ENCODE data around the gene HLA-B.
A peak's percentile ranks its signal among the peaks of the same experiment; 100 is the strongest.
"Not testable (repeated sequence)": the region's sequence is repeated elsewhere in the genome, so short reads cannot be mapped to it uniquely, and the experiment has no call there.

Gene HLA-B

DNA sequence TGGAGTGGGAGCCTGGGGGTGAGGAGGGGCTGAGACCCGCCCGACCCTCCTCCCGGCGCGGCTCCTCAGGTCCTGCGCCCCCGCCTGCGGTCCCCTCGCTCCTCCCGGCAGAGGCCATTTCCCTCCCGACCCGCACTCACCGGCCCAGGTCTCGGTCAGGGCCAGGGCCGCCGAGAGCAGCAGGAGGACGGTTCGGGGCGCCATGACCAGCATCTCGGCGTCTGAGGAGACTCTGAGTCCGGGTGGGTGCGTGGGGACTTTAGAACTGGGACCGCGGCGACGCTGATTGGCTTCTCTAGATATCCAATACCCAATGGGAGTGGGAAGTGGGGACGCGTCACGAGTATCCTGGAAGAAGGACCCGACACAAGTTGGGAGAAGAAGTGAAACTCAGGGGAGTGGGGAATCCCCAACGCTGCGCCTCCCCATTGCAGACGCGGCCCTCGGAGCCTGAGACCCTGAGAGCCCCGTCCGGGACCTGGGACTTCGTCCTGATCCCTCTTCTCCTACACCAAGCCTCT, at the start of gene HLA-B:
HLA-B (minus strand) TSS at position 234 of the 521 bp plus-strand sequence; CDS start at position 213, 21 bp downstream.
- peak; percentile 44 to 66 for DNase-seq (ENCODE audit: low read depth in 2 of 2, low spot score in 1 of 2)

DNA sequence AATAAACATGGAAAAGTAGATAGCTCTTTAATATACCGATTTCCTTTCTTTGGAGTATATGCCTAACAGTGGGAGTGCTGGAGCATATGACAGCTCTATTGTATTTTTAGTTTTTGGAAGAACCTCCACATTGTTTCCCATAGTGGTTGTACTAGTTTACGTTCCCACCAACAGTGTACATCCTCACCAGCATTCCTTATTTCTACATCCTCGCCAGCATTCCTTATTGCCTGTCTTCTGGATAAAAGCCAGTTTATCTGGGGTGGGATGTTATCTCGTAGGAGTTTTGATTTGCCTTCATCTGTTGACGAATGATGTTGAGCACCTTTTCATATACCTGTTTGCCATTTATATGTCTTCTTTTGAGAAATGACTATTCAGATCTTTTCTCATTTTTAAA, 49.0 kb upstream of the HLA-B start:
- DNase-seq (ENCODE audit: low read depth in 2 of 2, low spot score in 1 of 2) = no peak

DNA sequence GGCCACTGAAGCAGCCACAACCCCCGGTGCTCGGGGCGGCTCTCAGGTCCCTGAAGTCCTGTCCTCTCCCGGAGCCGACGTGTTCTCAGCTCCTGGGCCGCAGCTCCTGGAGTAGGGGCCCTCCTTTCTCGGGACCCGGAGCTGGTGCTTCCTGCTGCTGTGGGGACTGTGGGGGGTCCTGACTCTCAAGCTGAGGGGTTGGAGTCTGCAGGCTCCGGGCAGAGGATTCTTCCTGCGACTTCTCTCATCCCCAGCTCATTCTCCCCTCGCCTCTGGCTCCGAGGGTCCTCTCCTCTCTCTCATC, 47.0 kb upstream of the HLA-B start:
- DNase-seq (ENCODE audit: low read depth in 2 of 2, low spot score in 1 of 2) = not testable (repeated sequence)

DNA sequence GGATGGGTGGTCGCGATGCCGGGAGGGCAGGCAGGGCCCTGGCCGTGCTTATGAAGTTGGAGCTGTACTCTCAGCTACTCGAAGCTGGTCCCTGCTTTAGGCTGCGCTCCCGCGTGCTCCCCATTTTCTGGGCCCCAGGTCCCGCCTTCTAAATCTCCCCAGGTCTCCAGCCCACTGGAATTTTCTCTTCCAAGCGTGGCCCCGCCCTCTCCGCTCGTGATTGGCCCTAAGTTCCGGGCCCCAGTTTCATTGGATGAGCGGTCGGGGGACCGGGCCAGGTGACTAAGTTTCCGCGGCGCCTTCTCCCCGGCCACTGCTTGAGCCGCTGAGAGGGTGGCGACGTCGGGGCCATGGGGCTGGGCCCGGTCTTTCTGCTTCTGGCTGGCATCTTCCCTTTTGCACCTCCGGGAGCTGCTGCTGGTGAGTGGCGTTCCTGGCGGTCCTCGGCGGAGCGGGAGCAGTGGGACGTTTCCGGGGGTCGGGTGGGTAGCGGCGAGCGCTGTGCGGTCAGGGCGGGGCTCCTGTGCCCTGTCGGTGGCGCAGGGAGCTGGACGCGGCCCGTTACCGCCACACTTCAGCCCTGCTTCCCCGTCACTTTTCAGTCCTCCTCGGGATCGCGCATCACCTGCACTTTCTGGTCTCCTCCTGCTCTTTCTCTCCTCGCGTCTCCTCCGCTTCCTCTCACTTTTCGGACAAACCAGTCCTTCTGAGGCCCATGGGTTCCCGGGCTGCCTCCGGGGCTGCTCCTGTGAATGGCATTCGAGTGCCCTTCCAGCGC, 46.5 kb upstream of the HLA-B start, which contains the start of gene MICA:
MICA (plus strand) TSS at position 313 of the 778 bp plus-strand sequence; CDS start at position 351, 38 bp downstream.
- peak; percentile 41 to 53 for DNase-seq (ENCODE audit: low read depth in 2 of 2, low spot score in 1 of 2)

DNA sequence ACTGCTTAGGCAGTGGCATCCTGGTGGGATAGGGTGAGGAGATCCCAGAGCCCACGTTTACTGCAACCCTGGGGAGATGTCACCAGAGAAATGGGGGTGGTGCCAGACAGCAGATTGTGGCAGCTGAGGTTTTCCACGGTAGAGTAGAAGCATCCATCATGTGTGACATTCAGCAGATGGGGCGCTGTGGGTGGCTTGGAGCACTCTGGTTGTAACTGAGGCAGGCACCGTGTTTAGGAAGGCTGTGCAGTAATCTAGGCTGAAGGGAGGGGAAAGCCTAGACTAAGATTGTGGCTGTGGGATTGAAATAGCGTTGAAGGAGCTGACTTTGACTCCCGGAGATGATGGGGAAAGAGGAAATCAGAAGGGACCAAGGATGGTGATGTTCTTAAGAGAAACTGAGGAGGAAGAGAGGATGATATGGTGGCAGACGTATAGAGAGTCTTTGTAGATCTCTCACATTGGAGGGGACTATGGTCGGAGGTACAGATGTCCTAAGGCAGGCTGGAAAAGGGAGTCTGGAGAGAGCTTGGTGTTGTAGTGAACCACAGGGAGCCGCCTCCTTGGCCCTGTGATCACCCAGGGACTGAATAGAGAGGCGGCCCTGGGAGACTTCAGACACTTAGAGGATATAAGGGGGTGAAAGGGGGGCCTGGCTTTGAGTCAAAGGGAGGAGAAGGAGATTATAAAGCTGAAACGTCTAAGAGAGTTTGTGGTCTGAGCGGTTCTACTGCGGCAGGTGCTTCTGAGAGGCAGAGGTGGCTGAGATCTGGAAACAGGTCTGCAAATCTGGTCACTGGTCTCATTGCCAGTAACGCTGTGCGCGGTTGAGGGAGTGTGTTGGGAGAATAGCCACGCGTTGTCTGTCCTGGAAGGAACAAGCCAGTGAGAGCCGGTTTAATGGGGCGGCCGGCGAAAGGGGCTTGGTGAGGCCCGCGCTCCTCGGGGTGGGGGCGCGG, 45.6 kb upstream of the HLA-B start:
- no peak for DNase-seq (ENCODE audit: low read depth in 2 of 2, low spot score in 1 of 2)

DNA sequence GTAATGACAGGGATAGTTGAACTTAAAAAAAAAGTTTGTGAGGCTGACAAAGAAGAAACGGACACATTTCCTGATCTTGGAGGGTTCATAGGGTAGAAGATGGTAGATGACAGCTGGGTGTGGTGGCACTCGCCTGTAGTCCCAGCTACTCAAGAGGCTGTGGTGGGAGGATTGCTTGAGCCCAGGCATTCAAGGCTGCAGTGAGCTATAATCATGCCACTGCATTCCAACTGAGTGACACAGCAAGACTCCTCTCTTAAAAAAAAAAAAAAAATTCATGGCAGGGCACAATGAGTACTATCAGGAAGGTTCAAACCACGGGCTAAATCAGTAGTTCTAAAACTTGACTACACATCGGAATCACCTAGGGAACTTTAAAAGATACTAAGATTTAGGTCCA, 44.4 kb upstream of the HLA-B start:
- no peak for DNase-seq (ENCODE audit: low read depth in 2 of 2, low spot score in 1 of 2)

DNA sequence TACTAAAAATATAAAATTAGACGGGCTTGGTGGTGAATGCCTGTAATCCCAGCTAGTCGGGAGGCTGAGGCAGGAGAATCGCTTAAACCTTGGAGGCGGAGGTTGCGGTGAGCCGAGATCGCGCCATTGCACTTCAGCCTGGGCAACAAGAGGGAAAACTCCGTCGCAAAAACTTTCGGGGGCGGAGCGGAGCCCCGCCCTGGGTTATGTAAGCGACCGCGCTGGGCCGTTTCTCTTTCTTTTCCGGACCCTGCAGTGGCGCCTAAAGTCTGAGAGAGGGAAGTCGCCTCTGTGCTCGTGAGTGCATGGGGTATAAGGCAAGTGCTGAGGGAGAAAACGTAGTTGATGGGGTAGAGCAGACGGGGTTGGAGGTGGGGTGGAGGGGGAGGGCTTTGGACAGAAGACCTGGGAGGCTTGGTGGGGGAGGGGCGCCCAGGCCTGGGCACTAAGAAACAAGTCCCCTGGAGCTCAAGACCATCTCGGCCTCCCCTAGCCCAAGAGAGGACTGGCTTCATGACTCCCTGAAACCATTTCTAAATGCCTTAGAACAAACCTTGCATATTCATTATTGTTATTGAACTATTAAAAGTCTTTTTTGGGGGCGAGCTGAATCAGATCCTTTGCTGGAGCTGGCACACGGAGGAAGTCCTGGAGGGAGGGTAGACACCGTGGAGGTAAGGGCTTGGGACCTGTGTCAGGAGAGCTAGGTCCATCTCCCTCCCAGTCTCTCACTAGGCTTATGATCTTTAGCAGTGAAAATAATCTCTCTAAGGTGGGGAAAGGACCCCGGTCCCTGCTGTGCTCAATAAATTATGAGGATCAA, 43.7 kb upstream of the HLA-B start:
- DNase-seq (ENCODE audit: low read depth in 2 of 2, low spot score in 1 of 2) = peak; percentile 49 to 57

DNA sequence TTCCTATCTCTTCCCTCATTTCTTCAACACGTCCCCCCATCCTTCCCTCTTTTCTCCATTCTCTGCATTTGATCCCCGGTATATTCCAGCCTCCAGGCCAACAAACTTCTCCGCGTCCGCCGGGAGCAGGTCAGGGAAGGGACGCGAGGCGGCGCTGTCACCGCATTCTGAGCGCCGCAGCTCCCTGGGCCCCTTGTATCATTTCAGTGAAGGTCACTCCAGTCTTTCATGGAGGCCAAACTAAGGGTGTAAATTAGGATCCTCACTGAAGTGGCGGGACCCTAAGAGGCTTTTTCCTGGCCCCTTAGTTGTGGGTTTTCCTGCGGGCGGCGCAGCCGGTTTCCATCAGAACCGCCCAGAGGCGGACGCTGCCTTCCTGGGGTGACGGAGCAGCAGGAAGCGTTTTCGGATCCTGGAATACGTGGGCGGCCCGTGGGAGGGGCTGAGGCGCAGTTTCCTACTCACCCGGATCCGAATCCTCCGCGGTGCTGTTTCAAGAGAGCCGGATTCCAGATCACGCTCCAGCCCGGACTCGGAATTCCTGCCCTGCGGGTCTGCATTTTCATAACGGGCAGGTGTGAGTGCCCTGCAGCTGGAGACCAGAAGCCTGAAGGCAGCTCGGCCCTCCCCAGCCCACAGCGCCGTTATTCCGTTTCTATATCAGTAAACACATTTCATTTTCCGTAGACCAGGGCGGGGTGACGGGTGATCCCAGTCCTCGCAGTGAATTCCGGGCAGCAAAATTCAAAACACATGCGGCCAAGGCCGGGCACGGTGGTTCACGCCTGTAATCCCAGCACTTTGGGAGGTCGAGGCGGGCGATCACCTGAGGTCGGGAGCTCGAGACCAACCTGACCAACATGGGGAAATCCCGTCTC, 42.8 kb upstream of the HLA-B start:
- peak in 1 of 2 donors; percentile 40 for DNase-seq (ENCODE audit: low read depth in 2 of 2, low spot score in 1 of 2)

DNA sequence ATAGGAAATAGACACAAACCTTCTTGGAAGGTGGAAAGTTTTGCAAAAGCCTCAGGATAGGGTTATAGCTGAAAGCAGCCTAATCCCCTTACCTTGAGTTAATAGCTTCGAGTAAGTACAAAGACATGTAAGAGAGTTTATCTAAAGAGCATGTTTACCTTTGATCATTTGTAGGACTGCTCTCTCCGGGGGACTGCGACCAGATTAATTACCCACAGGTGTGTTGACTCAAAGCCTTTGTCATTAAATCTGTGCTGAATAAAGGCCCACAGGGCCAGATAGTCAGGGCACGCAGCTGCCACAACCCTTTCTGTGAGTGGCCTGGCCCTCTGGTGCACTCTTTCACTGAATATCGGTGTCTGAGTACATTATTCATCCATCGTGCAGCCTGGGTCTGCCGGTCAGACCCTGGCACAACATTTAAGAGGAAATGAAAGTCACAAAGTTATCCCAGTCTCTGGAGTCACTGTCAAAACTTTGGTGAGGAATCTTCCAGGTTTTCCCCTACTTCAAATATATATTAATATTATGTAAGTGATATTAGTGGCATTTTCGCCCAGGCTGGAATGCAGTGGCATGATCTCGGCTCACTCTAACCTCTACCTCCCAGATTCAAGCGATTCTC, 41.0 kb upstream of the HLA-B start:
- DNase-seq (ENCODE audit: low read depth in 2 of 2, low spot score in 1 of 2) = no peak

DNA sequence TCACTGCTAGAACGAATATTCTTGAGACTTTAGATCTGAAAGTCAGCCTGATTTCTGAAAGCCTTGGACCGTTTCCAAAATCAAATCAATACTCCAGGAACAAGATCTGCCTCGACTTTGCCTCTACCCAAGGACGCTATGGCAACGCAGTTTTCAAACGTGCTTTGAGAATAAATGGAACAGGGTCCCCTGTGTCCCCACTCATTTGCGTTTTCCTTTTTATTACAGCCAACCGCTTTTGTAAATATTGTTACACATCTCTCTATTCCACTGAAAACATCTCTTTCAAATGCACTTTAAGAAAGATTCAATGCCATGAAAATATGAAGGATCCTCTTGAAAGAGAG, 40.1 kb upstream of the HLA-B start:
- DNase-seq (ENCODE audit: low read depth in 2 of 2, low spot score in 1 of 2) = not testable (repeated sequence)

DNA sequence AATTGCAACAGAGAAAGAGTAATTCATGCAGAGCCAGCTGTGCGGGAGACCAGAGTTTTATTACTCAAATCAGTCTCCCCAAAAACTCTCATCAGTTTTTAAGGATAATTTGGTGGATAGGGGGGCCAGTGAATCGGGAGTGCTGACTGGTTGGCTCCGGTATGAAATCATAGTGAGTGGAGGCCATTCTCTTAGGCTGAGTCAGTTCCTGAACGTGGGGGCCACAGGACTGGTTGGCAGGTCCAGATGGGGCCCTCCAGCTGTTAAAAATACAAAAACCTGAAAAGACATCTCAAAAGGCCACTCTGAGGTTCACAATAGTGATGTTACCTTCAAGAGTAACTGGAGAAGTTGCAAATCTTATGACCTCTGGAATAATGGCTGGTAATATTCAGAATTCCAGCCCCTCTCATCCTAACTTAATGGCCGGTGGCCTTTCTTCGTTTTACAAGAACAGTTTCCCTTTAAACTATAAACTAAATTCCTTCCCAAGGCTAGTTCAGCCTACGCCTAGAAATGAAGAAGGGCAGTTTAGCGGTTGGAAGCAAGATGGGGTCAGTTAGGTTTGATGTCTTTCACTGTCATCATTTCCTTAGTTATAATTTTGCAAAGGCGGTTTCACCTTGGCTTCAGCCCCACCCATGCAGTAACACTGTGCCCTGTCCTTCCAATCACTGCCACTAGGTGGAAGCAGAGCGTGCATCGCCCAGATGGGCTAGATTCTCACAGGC, 39.6 kb upstream of the HLA-B start:
- peak; percentile 62 to 90 for DNase-seq (ENCODE audit: low read depth in 2 of 2, low spot score in 1 of 2)

DNA sequence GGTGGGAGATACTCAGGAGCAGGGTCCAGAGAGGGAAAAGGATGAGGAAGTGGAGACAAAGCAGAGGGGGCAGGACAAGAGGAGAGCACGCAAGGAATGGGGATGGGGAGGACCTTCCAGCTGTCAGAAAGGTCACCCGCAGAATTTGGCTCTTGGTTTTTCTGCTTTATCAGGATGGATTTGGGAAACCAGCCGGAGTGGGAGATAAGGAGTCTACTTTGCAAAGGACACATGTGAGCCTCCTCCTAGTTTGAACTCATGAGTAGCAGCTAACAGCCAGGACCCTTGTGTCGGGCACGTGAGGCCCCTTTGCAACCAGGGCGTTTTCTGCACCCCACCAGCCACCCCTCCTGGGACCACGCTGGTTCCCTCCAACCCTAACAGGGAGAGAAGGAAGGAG, 38.9 kb upstream of the HLA-B start:
- no peak for DNase-seq (ENCODE audit: low read depth in 2 of 2, low spot score in 1 of 2)

DNA sequence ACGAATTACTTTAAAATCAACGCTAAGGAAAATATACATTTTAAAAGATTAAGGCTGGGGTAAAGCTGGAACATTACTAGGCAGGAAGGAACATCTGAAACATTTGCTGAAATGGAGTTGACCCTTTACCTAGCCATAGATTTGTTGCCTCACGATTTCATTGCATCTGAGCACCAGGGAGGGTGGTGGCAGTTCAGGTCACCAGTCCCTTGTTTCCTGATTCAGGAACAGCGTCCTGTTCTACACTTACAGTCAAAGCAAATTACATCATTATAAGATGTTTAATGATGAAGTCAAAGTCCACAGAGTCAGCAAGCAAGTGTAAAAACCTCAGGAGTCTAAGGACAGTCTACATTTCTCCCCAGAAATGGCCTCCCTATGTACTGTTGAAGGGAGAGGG, 37.4 kb upstream of the HLA-B start:
- DNase-seq (ENCODE audit: low read depth in 2 of 2, low spot score in 1 of 2) = no peak

DNA sequence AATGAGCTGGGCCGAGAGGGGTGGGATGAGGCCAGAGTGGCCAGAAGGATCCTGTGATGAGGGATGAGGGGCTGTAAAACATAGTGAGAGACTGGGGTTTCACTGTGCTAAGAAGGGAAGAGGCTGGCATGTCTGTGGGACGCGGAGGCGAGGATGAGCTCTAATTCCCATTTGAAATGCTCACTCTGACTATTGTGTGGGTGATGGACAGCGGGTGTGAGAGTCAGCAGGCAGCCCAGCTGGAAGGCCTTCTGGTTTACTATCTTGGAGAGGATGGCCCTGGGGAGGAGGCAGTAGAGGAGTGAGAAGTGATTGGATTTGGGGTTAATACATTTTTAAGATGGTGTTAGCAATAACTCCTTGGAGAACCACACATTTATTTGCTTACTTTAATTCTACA, 37.0 kb upstream of the HLA-B start:
- DNase-seq (ENCODE audit: low read depth in 2 of 2, low spot score in 1 of 2) = no peak

DNA sequence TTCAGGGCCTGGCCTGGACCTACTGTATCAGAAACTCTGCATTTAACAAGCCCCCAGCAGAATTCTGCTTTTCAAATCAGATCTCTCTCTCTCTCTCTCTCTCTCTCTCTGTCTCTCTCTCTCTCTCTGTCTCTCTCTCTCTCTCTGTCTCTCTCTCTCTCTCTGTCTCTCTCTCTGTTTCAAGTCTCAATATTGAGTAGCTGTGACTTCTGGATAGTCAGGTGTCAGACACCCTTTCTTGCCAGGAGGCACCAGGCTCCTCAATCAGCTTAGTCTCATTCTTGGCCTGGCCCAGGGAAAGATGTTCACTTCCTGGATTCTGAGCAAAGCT, 32.8 kb upstream of the HLA-B start:
- DNase-seq (ENCODE audit: low read depth in 2 of 2, low spot score in 1 of 2) = not testable (repeated sequence)

DNA sequence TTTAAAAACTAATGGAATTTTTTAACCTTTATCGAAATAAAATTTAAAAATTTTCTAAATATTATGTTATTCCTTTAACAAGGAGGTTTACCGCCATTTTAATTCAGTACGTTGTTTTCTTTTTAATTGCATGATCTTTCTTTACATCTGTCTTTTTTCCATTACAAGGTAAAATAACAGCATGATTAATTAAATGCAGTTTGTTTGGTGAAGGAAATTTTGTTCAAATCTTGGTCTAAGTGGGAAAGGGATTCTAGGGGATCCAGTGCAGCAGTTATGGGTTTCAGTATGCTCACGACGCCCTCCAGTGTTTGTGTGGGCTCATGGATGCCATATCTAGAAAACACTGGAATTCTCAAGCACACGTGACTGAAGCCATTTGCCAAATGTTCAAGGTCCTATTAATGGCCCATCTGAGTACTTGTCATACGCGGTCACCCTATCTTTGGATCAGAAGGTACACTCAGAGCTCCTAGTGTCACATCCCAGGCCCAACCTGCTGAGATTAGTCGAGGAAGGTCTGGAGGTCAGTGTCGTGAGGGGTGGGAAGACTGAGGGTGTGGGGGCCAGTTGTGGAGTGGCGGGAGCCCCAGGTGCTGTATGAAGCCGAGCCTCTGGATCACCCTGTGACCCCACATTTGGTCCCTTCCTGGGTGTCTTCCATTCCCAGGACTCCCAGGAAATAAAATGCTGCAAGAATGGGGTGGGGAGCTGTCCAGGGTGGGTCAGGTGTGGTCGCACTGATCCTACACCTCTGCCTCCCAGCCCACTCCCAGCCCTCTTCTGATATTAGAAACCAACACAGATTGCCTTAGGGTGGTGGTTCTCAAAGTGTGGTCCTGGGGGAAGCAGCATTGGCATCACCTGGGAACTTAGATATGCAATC, 32.2 kb upstream of the HLA-B start:
- DNase-seq (ENCODE audit: low read depth in 2 of 2, low spot score in 1 of 2) = not testable (repeated sequence)

DNA sequence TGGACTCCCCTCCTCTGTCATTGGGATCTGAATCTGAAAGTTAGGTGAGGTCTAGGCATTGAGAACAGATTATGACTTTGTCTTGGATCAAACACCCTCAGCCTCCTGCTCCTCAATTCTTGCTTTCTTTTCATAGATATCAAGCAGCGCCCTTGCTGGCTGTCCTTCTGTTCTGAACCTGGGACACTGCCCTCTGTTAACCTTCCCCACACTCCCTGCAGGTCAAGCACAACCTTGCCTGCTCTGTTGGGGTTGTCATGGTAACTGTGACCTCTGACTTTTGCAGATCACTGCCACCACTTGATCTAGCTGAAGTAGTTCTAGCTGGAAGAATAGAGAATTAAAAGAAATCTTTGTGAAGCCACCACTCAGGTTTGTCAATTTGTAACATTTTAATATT, 30.0 kb upstream of the HLA-B start:
- DNase-seq (ENCODE audit: low read depth in 2 of 2, low spot score in 1 of 2) = no peak

DNA sequence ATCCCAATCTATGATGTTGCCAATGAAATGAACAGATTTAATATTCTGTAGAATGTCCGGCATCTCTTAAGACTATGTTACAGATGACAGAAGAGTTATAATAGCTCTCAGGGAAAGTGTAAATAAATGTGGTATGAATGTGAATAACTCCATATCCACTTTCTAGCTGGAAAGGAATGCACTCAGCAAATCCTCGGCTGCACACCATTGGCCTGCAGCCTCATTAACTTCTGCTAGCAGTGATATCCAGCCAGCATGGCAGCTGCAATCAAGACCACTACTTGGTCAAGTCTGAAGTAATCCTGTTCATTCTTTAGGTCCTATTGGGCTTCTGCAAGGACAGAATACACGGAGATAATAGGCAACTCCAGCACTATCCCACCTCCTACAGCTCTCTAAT, 29.1 kb upstream of the HLA-B start:
- DNase-seq (ENCODE audit: low read depth in 2 of 2, low spot score in 1 of 2) = no peak

Data from stimulated activated CD8-positive, alpha-beta memory T cell treated with anti-CD3 and anti-CD28 coated beads, Interleukin-4, amount 100 ng/mL, for 4 hours (primary cell).